Chondrocyte (in vitro differentiated cells): ENCODE data around the gene RC3H1. TPM values are rescaled to one million over a fixed set of nuclear protein-coding genes. Genes with fewer than 3 reads are reported as not detected.
"Not testable (repeated sequence)": the region's sequence is repeated elsewhere in the genome, so short reads cannot be mapped to it uniquely, and the experiment has no call there.

Experiments used
- DNase-seq: peaks from one replicate; pipeline ENCODE4 v3.0.0; 2021; ENCODE audit warnings: mixed read lengths, low spot score
- H3K27ac Mint-ChIP-seq: one replicate; pipeline ENCODE4 v1.8.0; 2021; ENCODE audit warnings: mild to moderate bottlenecking, moderate library complexity, mixed read lengths; ENCODE audit not compliant: unreplicated experiment
- H3K27me3 Mint-ChIP-seq: 2 replicates; pipeline ENCODE4 v1.8.0; 2021; ENCODE audit warnings: low read depth, mixed read lengths
- H3K36me3 Mint-ChIP-seq: 2 replicates; pipeline ENCODE4 v1.8.0; 2021; ENCODE audit warnings: low read depth, mixed read lengths
- H3K4me1 Mint-ChIP-seq: 2 replicates; pipeline ENCODE4 v1.8.0; 2021; ENCODE audit warnings: low read depth, mild to moderate bottlenecking, mixed read lengths
- H3K4me3 Mint-ChIP-seq: one replicate; pipeline ENCODE4 v1.8.0; 2021; ENCODE audit warnings: mild to moderate bottlenecking, moderate library complexity, mixed read lengths; ENCODE audit not compliant: unreplicated experiment
- H3K9me3 Mint-ChIP-seq: 2 replicates; pipeline ENCODE4 v1.8.0; 2021; ENCODE audit warnings: low read depth, mixed read lengths
- CTCF ChIP-seq: fragments of 200-600 bp; sonication (generic); IDR thresholded peaks from 2 replicates; pipeline ENCODE4 v1.5.0; 2021; ENCODE audit warnings: antibody characterized with exemption, mild to moderate bottlenecking, moderate library complexity
- total RNA-seq: library from RNA; stranded (reverse); gene quantifications from 3 replicates; pipeline ENCODE4 v1.2.1, GENCODE V29; 2021

RC3H1 gene
- total RNA-seq, 1 donor from 2014 or later = 24.7 TPM

GRCh38 chr1:173937062-173937461 lies 85.1 kb downstream of the RC3H1 start:
- no peak for DNase-seq
- TF ChIP-seq CTCF = no peak
- Mint-ChIP-seq H3K27ac (no peak overlapping the region), H3K27me3 (no peaks in the 10 kb centered on the region), H3K36me3 (peaks cover 25% of the 10 kb centered on the region), H3K9me3 (no peaks in the 10 kb centered on the region), H3K4me1 (peaks cover 6% of the 10 kb centered on the region), H3K4me3 (no peak overlapping the region)

- H3K27me3 Mint-ChIP-seq = no peaks in the 10 kb centered on the region
- H3K27ac Mint-ChIP-seq = no peak overlapping the region
- H3K4me1 Mint-ChIP-seq = peaks cover 6% of the 10 kb centered on the region
These were observed 87.7 kb downstream of the RC3H1 start for GRCh38 chr1:173934440-173934839.

GRCh38 chr1:173930541-173930940 lies 91.6 kb downstream of the RC3H1 start:
- not testable (repeated sequence) for H3K9me3 Mint-ChIP-seq, H3K27me3 Mint-ChIP-seq, H3K4me3 Mint-ChIP-seq, H3K4me1 Mint-ChIP-seq, DNase-seq, H3K27ac Mint-ChIP-seq
- H3K36me3 Mint-ChIP-seq = peaks cover 12% of the 10 kb centered on the region

More at GRCh38 chr1:173934440-173934839, 87.7 kb downstream of the RC3H1 start:
- no peak for DNase-seq
- no peak overlapping the region for H3K4me3 Mint-ChIP-seq
- no peak for TF ChIP-seq CTCF
- H3K9me3 Mint-ChIP-seq = no peaks in the 10 kb centered on the region
- peaks cover 17% of the 10 kb centered on the region for H3K36me3 Mint-ChIP-seq

- no peak for DNase-seq
- Mint-ChIP-seq H3K9me3 (no peaks in the 10 kb centered on the region), H3K4me1 (no peaks in the 10 kb centered on the region), H3K27ac (no peak overlapping the region), H3K27me3 (no peaks in the 10 kb centered on the region), H3K36me3 (peaks cover 2% of the 10 kb centered on the region), H3K4me3 (no peak overlapping the region)
- TF ChIP-seq CTCF = no peak
These were observed 96.6 kb downstream of the RC3H1 start for GRCh38 chr1:173925306-173926242.

- Mint-ChIP-seq H3K27me3 (no peaks in the 10 kb centered on the region), H3K36me3 (peaks cover 2% of the 10 kb centered on the region)
- DNase-seq = no peak
These were observed 101.3 kb downstream of the RC3H1 start for GRCh38 chr1:173920861-173921260.

More at GRCh38 chr1:173920861-173921260, 101.3 kb downstream of the RC3H1 start:
- no peaks in the 10 kb centered on the region for H3K9me3 Mint-ChIP-seq
- no peak overlapping the region for H3K4me3 Mint-ChIP-seq
- no peaks in the 10 kb centered on the region for H3K4me1 Mint-ChIP-seq
- no peak overlapping the region for H3K27ac Mint-ChIP-seq
- TF ChIP-seq CTCF = no peak
